GM19468 (cell line): ENCODE measurements around the gene C16orf87.
"Not testable (repeated sequence)": the region's sequence is repeated elsewhere in the genome, so short reads cannot be mapped to it uniquely, and the experiment has no call there.

Experiments used
- ATAC-seq: cut with Tn5 transposase; IDR thresholded peaks from one replicate; pipeline ENCODE4 v1.9.1; 2021; ENCODE audit warnings: mild to moderate bottlenecking, moderate library complexity, moderate number of reproducible peaks; ENCODE audit not compliant: unreplicated experiment; ENCODE audit errors: extremely low read depth

C16orf87 gene

DNA sequence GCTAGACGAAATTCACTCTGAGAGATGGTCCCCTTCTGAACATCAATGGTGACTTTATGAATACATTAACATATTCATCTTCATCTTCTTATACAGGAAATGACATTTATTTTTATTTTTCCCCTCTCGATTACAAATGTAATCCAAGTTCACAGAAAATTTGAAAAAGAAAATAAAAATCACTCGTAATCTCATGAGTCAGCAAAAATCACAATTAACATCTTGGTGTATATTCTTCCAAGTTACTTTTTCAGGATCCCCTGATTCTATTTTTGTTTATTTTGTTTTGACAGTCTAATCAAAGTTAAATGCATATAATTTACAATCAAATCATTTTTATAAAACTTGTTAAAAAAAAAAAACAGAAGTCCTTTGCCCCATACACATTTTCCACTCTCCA lies 27.6 kb downstream of the C16orf87 start:
- ATAC-seq: no peak

GRCh38 chr16:46801428-46802049 lies 29.4 kb downstream of the C16orf87 start:
- no peak for ATAC-seq

- ATAC-seq: no peak
Measured at GRCh38 chr16:46800494-46800893, 30.5 kb downstream of the C16orf87 start.

DNA sequence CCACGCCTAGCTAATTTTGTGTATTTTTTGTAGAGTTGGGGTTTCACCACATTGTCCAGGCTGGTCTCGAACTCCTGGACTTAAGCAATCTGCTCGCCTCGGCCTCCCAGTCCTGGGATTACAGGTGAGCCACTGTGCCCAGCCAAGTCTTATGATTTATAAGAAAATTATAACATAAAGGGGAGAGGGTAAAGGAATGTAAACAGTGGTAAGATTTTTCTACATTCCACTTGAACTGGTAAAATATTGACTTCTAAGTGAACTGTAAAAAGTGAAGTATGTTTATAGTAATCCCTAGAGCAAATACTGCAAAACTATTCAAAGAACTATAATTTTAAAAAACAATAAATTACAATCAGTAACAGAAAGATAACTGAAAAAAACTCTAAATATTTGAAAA lies 33.5 kb downstream of the C16orf87 start:
- ATAC-seq: no peak

DNA sequence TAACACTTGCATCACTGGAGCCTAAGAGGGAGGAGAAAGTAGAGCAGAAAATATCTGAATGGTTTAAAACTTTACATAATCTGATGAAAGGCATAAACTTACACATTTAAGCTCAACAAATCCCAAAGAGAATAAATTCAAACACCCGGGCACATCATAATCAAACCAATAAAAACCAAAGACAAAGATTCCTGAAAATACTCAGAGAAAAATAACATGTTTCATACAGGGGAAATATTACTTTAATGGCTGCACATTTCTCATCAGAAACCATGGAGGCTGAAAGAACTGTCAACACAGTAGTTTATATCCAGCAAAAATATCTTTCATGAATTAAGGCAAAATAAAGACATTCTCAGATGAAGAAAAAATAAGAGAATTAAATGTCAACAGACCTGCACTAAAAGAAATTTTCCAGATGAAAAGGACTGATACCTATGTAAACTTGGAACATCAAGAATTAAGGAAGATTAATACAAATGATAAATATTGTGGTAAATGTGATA lies 34.2 kb downstream of the C16orf87 start:
- no peak for ATAC-seq

GRCh38 chr16:46793841-46794240 lies 37.1 kb downstream of the C16orf87 start:
- ATAC-seq: no peak

- ATAC-seq: no peak
Measured at GRCh38 chr16:46790599-46791270, 40.2 kb downstream of the C16orf87 start.

DNA sequence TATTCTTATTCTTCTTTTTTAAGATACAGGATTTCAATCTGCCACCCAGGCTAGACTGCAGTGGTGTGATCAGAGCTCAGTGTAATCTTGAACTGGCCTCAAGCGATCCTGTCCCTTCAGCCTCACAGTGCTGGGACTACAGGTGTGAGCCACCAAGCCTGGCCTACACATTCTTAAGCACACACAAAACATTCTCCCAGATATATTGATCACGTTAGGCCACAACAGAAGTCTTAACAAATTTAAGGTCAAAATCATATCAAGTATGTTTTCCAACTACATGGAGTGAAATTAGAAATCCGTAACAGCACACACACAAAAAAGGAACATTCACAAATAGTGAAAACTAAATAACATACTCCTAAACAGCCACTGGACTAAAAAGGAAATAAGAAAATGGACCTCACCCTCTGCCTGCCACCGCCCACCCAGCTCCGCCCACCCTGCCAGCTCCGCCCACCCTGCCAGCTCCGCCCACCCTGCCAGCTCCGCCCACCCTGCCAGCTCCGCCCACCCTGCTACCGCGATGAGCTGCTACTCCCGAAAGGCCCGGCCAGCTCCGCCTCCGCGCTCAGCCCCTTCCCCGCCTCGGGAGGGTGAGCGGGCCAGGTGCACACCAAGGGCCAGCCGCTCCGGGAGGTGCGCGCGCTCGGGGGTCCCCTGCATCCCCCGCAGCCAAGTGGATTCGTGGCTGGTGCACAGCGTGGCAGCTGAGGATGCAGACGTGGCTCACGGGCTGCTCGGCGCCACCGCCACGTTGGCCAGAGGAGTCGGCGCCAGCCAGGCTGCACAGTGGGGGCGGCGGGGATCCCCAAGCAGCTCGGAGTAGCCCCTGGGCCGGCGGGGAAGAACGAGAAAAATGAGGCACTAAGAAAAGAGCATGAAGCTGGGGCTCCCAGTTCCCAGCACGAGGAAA lies 41.2 kb downstream of the C16orf87 start:
- ATAC-seq: peak; percentile 80

DNA sequence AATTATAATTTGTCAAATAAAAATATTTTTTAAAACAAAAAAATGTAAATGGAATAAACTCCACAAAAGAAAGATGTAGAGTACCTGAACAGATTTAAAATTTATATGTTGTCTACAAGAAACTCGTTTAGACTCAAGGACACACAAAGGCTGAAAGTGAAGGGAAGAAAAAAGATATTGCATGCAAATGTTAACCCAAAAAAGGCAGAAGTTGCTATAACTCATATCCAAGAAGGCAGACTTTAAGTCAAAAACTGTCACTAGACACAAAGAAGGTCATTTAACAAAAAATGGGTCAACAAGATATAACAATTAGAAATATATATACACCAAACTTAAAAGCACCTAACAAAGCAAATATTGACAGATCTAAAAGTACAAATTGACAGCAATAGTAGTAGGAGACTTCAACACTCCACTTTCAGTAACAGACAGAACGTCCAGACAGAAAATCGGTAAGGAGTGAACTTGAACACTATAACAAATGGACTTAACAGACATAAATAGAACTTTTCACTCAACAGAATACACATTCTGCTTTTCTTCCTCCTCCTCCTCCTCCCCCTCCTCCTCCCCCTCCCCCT lies 42.0 kb downstream of the C16orf87 start:
- ATAC-seq: no peak

DNA sequence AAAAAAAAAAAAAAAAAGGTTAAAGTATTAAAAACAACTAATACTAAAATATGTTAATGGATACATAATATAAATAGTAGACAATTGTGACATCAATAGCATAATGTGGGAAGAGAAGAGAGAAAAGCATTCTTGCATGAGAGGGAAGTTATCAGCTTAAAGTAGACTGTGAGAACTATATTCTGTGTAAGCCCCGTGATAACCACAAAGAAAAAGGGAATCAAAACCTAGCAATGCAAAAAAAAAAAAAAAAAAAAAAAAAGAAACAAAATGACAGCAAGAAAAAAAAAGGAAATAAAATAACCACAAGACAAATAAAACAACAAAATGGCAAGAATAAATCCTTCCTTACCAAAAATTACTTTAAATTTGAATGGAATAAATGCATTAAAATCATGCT lies 43.1 kb downstream of the C16orf87 start:
- no peak for ATAC-seq

- no peak for ATAC-seq
Measured at GRCh38 chr16:46785076-46785845, 45.7 kb downstream of the C16orf87 start.

GRCh38 chr16:46784569-46784968 lies 46.4 kb downstream of the C16orf87 start:
- ATAC-seq: not testable (repeated sequence)

- ATAC-seq: no peak
Measured at GRCh38 chr16:46783800-46784199, 47.2 kb downstream of the C16orf87 start.

- no peak for ATAC-seq
Measured at GRCh38 chr16:46782320-46782719, 48.7 kb downstream of the C16orf87 start.

GRCh38 chr16:46777804-46778203 lies 53.2 kb downstream of the C16orf87 start:
- ATAC-seq: no peak

GRCh38 chr16:46775214-46775613 lies 55.8 kb downstream of the C16orf87 start:
- no peak for ATAC-seq

DNA sequence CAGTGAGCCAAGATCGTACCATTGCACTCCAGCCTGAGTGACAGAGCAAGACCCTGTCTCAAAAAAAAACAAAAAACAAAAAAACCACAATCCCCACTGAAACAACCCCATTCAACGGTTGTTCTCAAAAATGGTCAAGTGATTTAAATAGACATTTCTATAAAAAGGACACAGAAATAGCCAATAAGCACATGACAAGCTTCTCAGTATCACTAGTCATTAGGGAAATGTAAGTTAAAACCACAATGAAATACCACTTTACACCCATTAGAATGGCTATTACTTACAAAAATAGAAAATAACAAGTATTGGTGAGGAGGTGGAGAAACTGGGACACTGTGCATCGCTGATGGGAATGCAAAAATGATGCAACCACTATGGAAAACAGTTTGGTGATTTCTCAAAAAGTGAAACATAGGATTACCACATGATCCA lies 56.2 kb downstream of the C16orf87 start:
- ATAC-seq: no peak

GRCh38 chr16:46772463-46772862 lies 58.5 kb downstream of the C16orf87 start:
- ATAC-seq: no peak

DNA sequence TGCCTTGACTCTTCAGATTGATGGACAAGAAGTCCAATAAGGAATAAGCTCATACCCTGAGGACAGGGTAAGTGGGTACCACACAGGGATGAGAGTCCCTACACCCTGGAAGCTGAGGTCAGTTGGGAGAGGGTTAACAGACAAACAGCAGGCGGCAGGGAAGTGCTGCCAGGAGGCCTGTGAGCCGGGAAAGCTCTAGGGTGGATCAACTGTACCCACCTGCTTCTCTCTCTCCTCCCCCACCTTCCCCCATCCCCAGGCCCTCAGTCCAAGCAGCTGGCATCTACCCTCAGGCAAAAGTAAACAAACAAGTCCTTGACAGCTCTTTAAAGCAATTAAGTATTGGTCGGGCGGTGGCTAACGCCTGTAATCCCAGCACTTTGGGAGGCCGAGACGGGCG lies 62.2 kb downstream of the C16orf87 start:
- ATAC-seq: no peak

- no peak for ATAC-seq
Measured at GRCh38 chr16:46765050-46765449, 65.9 kb downstream of the C16orf87 start.
